Stimulated activated CD4-positive, alpha-beta T cell treated with anti-CD3 and anti-CD28 coated beads, Interleukin-4, amount 100 ng/mL, for 24 hours (primary cell): Measurements from ENCODE around the gene PARG.
"Not testable (repeated sequence)": the region's sequence is repeated elsewhere in the genome, so short reads cannot be mapped to it uniquely, and the experiment has no call there.

Source experiments
- DNase-seq: peaks from one replicate; pipeline ENCODE4 v3.0.0-alpha.2; 2020

PARG gene

GRCh38 chr10:49941447-49942338 lies at the start of gene PARG, which contains the start of gene TIMM23B:
PARG (minus strand) TSS chr10:49942027; CDS start chr10:49941725, 302 bp downstream.
TIMM23B (plus strand) TSS chr10:49942053; CDS start chr10:49942195, 142 bp downstream.
- DNase-seq, result peak; percentile 80

DNA sequence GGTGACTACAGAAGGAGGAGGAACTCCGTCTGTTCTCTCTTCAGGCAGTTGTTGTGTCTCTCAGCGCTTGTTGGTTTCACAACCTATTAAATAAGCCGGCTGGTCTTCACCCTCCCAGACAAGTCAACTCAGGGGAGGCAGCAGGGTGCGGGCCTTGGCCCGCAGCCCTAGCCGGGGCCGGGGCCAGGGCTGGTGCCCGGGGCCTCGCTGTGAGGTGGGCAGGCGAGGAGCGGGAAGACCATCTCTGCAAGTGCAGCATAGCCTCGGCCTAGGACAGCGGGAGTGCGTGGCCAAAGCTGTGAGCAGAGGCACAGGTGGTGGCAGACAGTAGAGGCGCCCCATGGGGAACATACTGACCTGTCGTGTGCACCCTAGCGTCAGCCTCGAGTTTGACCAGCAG lies 46.5 kb upstream of the PARG start, which contains the start of gene AGAP6:
AGAP6 (plus strand) TSS at position 31 of the 400 bp plus-strand sequence; CDS start at position 341, 310 bp downstream.
- not testable (repeated sequence) for DNase-seq

DNA sequence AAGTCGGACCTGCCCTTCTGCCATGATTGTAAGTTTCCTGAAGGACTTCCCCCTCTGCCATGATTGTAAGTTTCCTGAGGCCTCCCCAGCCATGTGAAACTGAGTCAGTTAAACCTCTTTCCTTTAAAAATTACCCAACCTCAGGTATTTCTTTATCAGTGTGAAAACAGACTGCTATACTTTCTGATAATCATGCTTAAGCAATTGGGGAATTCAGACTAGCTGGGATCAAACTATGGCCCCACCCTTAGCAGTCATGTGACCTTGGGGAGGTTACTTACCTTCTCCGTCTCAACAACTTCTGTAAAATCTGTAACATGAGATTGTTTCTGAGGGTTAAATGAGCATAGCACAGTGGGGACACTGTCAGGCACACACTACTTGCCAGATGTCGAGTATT lies 45.4 kb upstream of the PARG start:
- DNase-seq, result not testable (repeated sequence)

DNA sequence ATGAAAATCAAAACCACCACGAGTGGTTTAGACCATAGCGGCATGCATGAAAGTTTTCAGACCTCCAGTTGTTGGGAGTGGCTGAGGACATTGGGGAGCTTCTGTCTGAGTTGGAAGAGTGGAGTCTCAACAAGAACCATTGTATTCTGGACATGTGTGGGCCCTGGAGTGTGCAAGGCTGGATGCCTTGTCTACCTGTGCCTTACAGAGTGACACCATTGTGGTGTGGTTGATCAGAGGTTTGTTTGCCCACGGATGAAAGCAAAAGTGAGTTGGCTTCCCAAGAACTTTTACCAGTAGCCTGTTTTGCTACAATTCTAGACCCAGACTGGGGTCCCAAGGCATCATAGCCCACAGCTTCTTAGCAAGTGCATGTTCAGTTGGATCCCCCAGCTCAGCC lies 35.9 kb upstream of the PARG start:
- DNase-seq, result not testable (repeated sequence)

- DNase-seq, result not testable (repeated sequence)
These were observed 30.3 kb upstream of the PARG start for GRCh38 chr10:49972094-49972493.

DNA sequence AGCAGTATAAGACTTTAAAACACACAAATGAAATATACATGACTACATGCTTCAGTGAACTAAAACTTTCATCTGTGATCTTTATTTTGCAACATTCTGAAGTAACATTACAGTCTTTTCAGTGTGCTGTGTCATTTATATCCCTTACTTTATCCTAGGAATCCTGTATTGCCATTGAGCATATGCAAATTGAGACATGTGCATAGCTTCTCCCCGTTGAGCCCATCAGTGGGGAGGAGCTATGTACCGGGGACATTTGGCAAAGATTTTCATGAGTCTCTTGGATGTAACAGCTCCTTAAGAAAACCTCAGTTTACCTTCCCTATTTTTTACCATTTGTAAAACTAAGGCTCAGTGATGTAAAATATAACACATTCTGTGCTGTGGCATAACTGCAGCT lies 29.6 kb upstream of the PARG start:
- not testable (repeated sequence) for DNase-seq

DNA sequence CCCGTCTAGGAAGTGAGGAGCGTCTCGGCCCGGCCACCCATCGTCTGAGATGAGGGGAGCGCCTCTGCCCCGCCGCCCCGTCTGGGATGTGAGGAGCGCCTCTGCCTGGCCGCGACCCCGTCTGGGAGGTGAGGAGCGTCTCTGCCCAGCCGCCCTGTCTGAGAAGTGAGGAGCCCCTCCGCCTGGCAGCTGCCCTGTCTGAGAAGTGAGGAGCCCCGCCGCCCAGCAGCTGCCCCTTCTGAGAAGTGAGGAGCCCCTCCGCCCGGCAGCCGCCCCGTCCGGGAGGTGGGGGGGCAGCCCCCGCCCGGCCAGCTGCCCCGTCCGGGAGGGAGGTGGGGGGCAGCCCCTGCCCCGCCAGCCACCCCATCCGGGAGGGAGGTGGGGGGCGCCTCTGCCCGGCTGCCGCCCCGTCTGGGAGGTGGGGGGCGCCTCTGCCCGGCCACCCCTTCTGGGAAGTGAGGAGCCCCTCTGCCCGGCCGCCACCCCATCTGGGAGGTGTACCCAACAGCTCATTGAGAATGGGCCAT lies 28.6 kb upstream of the PARG start:
- not testable (repeated sequence) for DNase-seq

GRCh38 chr10:49953122-49953521 lies 11.3 kb upstream of the PARG start:
- not testable (repeated sequence) for DNase-seq

GRCh38 chr10:49952006-49952405 lies 10.2 kb upstream of the PARG start:
- DNase-seq, result not testable (repeated sequence)

- not testable (repeated sequence) for DNase-seq
These were observed 6.9 kb upstream of the PARG start for GRCh38 chr10:49948737-49949136.

DNA sequence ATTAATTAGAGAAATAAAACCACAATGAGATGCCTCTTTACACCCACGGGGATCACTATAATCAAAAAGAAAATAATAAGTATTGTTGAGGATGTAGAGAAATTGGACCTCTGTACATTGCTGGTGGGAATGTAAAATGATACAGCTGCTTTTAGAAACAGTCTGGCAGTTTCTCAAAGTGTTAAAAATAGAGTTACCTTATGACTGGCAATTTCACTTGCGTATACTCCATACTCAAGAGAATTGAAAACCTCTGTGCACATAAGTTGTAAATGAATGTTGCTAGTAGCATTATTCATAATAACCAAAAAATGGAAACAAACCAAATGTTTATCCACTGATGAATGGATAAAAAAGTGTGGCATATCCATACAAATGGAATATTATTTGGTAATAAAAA lies 6.3 kb upstream of the PARG start:
- DNase-seq, result not testable (repeated sequence)

DNA sequence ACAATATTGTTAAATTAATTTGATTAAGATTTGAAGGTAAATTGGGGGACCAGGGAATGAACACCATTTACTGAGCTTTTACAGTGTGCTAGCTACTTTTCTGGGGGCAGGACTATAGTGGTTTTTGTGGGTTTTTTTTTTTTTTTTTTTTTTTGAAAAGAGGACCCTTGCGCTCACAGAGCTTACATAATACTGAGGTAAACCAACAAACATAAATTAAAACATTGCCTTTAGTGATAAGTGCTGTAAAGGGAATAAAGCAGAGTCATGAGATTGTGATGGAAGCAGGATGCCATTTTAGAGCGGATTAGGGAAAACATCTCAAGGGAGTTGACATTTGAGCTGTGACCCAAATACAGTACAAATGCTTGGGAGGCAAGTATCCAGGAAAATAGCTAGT lies 1.8 kb upstream of the PARG start:
- not testable (repeated sequence) for DNase-seq

DNA sequence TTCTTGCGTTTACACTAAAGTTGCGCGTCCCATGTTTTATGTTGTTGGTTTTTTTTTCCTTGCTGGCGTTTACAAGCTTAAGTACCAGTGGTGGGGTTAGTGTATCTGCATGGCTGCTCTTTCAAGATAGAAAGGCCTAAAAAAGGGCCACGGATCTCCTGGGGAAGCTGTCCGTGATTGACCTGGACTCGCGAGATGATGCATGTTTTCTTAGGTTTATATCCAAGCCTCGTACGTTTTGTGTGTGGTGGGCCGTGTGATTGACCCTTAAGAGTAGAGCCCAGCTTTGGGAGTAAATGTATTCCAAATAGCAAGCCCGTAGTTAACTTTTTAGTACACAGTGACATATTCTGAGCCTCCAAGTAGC lies 495 bp upstream of the PARG start:
- not testable (repeated sequence) for DNase-seq

GRCh38 chr10:49931959-49932728 lies 9.7 kb downstream of the PARG start:
- not testable (repeated sequence) for DNase-seq

DNA sequence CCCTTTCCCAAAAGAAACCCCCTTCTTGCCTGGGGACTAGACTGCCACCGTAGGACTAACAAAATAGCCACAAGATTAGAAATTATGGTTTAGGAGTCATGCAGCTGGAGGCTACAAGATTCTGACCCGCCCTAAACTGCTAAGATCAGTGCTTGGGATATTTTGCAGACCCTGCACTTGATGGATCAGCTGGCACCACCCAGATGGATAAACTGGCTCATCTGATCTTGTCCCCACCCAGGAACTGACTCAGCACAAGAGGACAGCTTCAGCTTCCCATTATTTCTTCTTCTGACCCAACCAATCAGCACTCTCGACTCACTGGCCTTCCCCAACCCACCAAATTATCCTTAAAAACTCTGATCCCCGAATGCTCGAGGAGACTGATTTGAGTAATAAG lies 10.6 kb downstream of the PARG start:
- not testable (repeated sequence) for DNase-seq

DNA sequence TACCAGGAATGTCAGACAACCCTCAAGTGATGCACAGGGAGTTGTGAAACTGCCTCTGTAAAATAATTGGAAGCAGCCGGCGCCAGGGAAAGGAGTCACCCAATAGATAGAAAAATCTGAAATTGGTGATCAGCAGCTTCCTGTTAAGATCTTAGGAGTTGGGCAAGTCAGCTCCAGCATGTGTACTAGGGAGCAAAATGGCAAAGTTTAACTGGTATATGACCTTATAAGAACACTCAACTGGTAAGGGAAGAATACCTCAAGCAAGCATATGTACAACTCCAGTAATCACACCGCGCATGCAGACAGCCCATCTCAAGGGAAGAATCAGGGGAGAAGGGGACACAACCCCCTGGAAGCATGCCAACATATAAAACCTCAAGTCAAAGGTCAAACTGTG lies 18.3 kb downstream of the PARG start:
- not testable (repeated sequence) for DNase-seq

DNA sequence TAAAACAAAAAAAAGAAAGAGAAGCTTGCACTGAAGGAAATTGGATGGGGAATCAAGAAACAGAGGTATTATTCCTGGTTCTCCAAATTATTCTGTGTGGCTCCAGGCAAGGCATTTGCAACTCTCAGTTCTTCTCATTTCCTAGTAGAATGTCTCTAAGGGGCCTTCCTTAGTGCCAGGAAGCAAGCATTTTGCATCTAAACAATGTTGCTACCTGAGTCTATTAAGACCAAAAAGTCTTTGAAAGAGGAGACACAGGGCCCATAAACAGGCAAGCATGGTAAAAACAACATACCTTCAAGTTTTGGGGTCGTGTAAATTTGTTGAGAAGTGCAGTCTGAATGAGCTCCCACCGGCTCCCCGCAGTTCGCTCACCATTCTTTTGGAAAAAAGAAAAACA lies 19.8 kb downstream of the PARG start:
- not testable (repeated sequence) for DNase-seq

DNA sequence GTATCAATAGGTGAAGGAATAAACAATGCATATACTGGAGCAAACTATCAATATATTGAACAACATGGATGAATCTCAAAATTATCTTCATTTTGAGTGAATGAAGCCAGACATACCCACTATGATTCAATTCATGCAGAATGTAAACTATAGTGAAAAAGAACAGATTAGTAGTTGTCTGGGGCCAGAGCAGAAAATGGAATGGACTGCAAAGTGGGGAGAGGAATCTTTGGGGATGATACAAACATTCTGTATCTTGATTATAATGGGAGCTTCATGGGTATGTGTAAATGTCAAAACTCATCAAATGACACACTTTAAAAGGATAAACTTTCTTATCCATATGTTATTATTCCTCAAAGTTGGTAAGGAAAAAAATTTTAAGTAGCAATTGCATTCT lies 23.9 kb downstream of the PARG start:
- DNase-seq, result not testable (repeated sequence)

DNA sequence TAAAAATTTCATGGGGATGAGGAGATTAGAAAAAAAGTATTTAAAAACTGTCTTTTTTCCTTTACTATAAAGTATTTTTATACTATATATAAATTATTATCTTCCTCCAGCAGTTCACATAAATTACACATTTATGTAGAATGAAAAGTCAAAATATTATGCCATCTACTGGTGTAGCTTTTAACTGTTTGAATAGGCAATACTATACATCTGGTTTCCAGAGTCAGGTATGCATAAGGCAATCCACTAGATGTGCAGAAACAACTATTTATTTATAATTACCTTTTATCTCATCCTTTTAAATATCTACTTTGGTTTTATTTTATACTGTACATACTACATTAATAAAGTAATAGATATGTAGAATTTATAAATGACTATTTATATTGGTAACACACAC lies 25.4 kb downstream of the PARG start:
- not testable (repeated sequence) for DNase-seq

GRCh38 chr10:49910295-49910694 lies 31.5 kb downstream of the PARG start:
- DNase-seq, result not testable (repeated sequence)

DNA sequence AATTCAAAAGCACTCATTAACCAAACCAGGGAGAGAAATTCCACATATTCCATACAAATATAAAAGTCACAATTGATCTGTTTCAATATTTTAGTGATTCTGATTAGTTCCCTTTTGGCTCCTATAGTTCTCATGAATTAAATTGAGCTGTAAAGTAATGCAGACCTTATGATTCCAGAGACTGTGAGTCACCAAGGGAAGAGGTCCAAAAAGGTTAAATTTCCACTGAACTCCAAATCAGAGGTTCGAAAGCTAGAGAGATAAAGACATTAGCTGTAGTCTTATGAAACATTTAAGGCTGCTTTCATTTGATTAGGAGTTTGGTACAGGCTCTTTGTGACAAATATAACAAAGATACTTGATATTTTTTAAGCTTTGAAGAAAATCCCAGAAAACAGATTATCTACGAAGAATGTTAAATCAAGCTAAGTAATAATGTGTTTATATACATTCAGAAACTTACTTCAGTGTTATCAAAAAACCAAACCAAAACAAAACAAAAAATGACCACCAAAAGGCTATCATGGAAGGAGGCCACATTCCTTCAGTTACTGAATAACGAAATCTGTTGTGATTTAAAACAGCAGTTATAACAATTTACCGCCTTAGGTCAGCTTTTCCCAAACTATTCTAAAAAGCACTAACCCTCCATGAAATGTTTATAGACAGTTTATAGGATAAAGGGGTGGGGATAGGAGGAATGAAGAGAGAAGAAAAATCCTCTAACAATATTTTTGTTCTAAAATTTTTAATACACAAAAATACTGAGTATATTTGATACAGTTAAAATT lies 33.3 kb downstream of the PARG start:
- DNase-seq, result not testable (repeated sequence)

- DNase-seq, result not testable (repeated sequence)
These were observed 38.0 kb downstream of the PARG start for GRCh38 chr10:49903829-49904228.
